Spinal cord (tissue), 10 donors: ENCODE results near the gene RGS7. TPM values are rescaled to one million over a fixed set of nuclear protein-coding genes. Genes with fewer than 3 reads are reported as not detected.

Experiments
- DNase-seq, 6 donors: peaks; one replicate each; pipeline versions ENCODE4 v3.0.0 to v3.0.0-alpha.2; 2013 to 2015; ENCODE audit warnings: low spot score in 6 of 6, low read depth in 4 of 6
- H3K27ac ChIP-seq: one replicate; pipeline ENCODE4 v1.5.1; 2013; ENCODE audit warnings: low read depth, low read length, control low read depth
- H3K27me3 ChIP-seq: one replicate; pipeline ENCODE4 v1.6.1; 2013; ENCODE audit warnings: low read length; ENCODE audit not compliant: control insufficient read depth, insufficient read depth
- H3K36me3 ChIP-seq: one replicate; pipeline ENCODE4 v1.6.1; 2013; ENCODE audit warnings: low read length; ENCODE audit not compliant: control insufficient read depth, insufficient read depth
- H3K4me1 ChIP-seq: one replicate; pipeline ENCODE4 v1.6.1; 2013; ENCODE audit warnings: low read length; ENCODE audit not compliant: control insufficient read depth, insufficient read depth
- H3K4me3 ChIP-seq: one replicate; pipeline ENCODE4 v1.5.1; 2013; ENCODE audit warnings: low read depth, low read length, control low read depth
- H3K9me3 ChIP-seq: one replicate; pipeline ENCODE4 v1.6.1; 2013; ENCODE audit warnings: low read length; ENCODE audit not compliant: control insufficient read depth, insufficient read depth
- WGBS: methylation state at CpG from one replicate; pipeline ENCODE4 v1.1.5; 2013; ENCODE audit warnings: missing lambda C conversion rate; ENCODE audit not compliant: insufficient coverage; 5-methylcytosine and 5-hydroxymethylcytosine counted together
- polyA plus RNA-seq, 2 donors: library from polyadenylated mRNA; unstranded; fragments of 120-200 nt; gene quantifications; one replicate each; pipeline ENCODE4 v1.2.1, GENCODE V29; 2013; ENCODE audit not compliant: insufficient read length in 2 of 2
- small RNA-seq: library from RNA; depleted of rRNA; stranded (forward); fragments of <200 nt; gene quantifications from one replicate; pipeline ENCODE3, GENCODE V24; 2014; ENCODE audit warnings: low replicate concordance
- total RNA-seq, 2 donors: library from RNA; depleted of rRNA in 1 of 2; stranded (reverse); fragments of 120-200 nt in 1 of 2; fragments of >200 nt in 1 of 2; gene quantifications; one replicate each; pipeline versions ENCODE4 v1.2.3 to v1.2.4, GENCODE V29; 2013 to 2014
- donor health status: healthy.

RGS7 gene
- total and polyA plus RNA-seq, 4 donors: 9.5 to 44.1 (median 31.3) TPM

- H3K4me3 ChIP-seq: no peak overlapping the region
- H3K9me3 ChIP-seq: no peaks in the 10 kb centered on the region
- H3K36me3 ChIP-seq: no peaks in the 10 kb centered on the region
- 70% methylated on average over 3 of the region's 3 CpGs for WGBS
- DNase-seq: no peak
- H3K27me3 ChIP-seq: no peaks in the 10 kb centered on the region
- no peak overlapping the region for H3K27ac ChIP-seq
- no peaks in the 10 kb centered on the region for H3K4me1 ChIP-seq
Measured at GRCh38 chr1:240734001-240734400, 623.0 kb downstream of the RGS7 start.

GRCh38 chr1:240732390-240732789, 624.6 kb downstream of the RGS7 start:
- H3K36me3 ChIP-seq: no peaks in the 10 kb centered on the region
- no peaks in the 10 kb centered on the region for H3K27me3 ChIP-seq
- no peaks in the 10 kb centered on the region for H3K4me1 ChIP-seq
- peak; percentile 35 to 93 (median 51) for DNase-seq
- H3K9me3 ChIP-seq: no peaks in the 10 kb centered on the region
- H3K4me3 ChIP-seq: no peak overlapping the region
- H3K27ac ChIP-seq: no peak overlapping the region
- 29% methylated on average over 1 of the region's 5 CpGs for WGBS

Small RNAs within 50 kb of the gene (small RNA-seq; reads per million reads assigned to genes)
- gene MIR3123: not detected

Other genes starting within 250 kb of the RGS7 start
- 10 to 100 TPM; 54.7 to 61.3 TPM for gene FH, start 162.6 kb upstream of the RGS7 start, total RNA-seq
- 10 to 100 TPM; 81.2 to 94.4 TPM for gene FH, start 162.6 kb upstream of the RGS7 start, polyA plus RNA-seq
- under 1 TPM; 0.39 to 0.99 TPM for gene KMO, start 175.2 kb upstream of the RGS7 start, total RNA-seq
- under 1 TPM; 0.39 to 0.48 TPM for gene KMO, start 175.2 kb upstream of the RGS7 start, polyA plus RNA-seq